Keratinocyte (primary cell): ENCODE results near the gene TRAPPC8. TPM values are rescaled to one million over a fixed set of nuclear protein-coding genes. Genes with fewer than 3 reads are reported as not detected.
"Not testable (repeated sequence)": the region's sequence is repeated elsewhere in the genome, so short reads cannot be mapped to it uniquely, and the experiment has no call there.

Experiments used
- DNase-seq: peaks from one replicate; pipeline ENCODE4 v3.0.0-alpha.2; 2011; ENCODE audit warnings: low read depth, missing footprints, low spot score
- FAIRE-seq: peaks from 2 replicates; lab custom pipeline; 2011; peaks lifted over from hg19 to GRCh38; lab: Jason Lieb, UNC
- H2AFZ ChIP-seq: 2 replicates; pipeline ENCODE4 v1.6.0; 2012; ENCODE audit warnings: low read length, control low read depth, inconsistent platforms; ENCODE audit not compliant: control insufficient read depth
- H3K27ac ChIP-seq: 2 replicates; pipeline ENCODE4 v1.5.1; 2011; ENCODE audit warnings: low read length; ENCODE audit not compliant: control insufficient read depth, insufficient read depth
- H3K27me3 ChIP-seq: 3 replicates; pipeline ENCODE4 v1.6.0; 2011; ENCODE audit warnings: low read length; ENCODE audit not compliant: control insufficient read depth, insufficient read depth; ENCODE audit errors: extremely low read depth
- H3K36me3 ChIP-seq, 2 experiments: 2 replicates in 1 of 2; 3 replicates in 1 of 2; pipeline ENCODE4 v1.5.1; 2011; ENCODE audit warnings: low read length in 2 of 2, mild to moderate bottlenecking in 1 of 2; ENCODE audit not compliant: control insufficient read depth in 2 of 2, insufficient read depth in 2 of 2; ENCODE audit errors: extremely low read depth in 1 of 2
- H3K4me1 ChIP-seq: 3 replicates; pipeline ENCODE4 v1.5.1; 2011; ENCODE audit warnings: low read length; ENCODE audit not compliant: control insufficient read depth, insufficient read depth; ENCODE audit errors: extremely low read depth
- H3K4me2 ChIP-seq: 3 replicates; pipeline ENCODE4 v1.6.0; 2011; ENCODE audit warnings: low read depth, low read length; ENCODE audit not compliant: control insufficient read depth, insufficient read depth; ENCODE audit errors: extremely low read depth
- H3K4me3 ChIP-seq, 3 experiments: fragments of 200-600 bp in 1 of 3; sonication (generic) in 1 of 3; 2 replicates in 2 of 3; 3 replicates in 1 of 3; pipeline ENCODE4 v1.5.1; 2011 to 2016; ENCODE audit warnings: low read length in 3 of 3, mild to moderate bottlenecking in 3 of 3, control low read depth in 2 of 3, inconsistent platforms in 1 of 3, low read depth in 1 of 3, mixed read lengths in 1 of 3, mixed run types in 1 of 3, moderate library complexity in 1 of 3; ENCODE audit not compliant: control insufficient read depth in 2 of 3, insufficient read depth in 2 of 3; ENCODE audit errors: extremely low read depth in 1 of 3
- H3K79me2 ChIP-seq: 2 replicates; pipeline ENCODE4 v1.6.0; 2012; ENCODE audit warnings: low read length; ENCODE audit not compliant: control insufficient read depth, insufficient read depth
- H3K9ac ChIP-seq: 3 replicates; pipeline ENCODE4 v1.6.0; 2011; ENCODE audit warnings: low read length; ENCODE audit not compliant: control insufficient read depth, insufficient read depth; ENCODE audit errors: extremely low read depth
- H3K9me1 ChIP-seq: 3 replicates; pipeline ENCODE4 v1.6.0; 2011; ENCODE audit warnings: low read length; ENCODE audit not compliant: control insufficient read depth, insufficient read depth; ENCODE audit errors: extremely low read depth
- H3K9me3 ChIP-seq: 2 replicates; pipeline ENCODE4 v1.5.1; 2012; ENCODE audit warnings: low read depth, low read length; ENCODE audit not compliant: control insufficient read depth
- H4K20me1 ChIP-seq: 3 replicates; pipeline ENCODE4 v1.6.0; 2011; ENCODE audit warnings: low read length; ENCODE audit not compliant: control insufficient read depth, insufficient read depth; ENCODE audit errors: extremely low read depth
- CTCF ChIP-seq, 3 experiments: IDR thresholded peaks in 1 of 3; conservative IDR thresholded peaks in 1 of 3; optimal IDR thresholded peaks in 1 of 3; 2 replicates in 2 of 3; 3 replicates in 1 of 3; pipeline versions ENCODE3 to v1.5.1; 2011; ENCODE audit warnings: low read length in 3 of 3, mild to moderate bottlenecking in 3 of 3, moderate library complexity in 2 of 3, control low read depth in 1 of 3, inconsistent platforms in 1 of 3; ENCODE audit not compliant: insufficient read depth in 2 of 3; ENCODE audit errors: extremely low read depth in 1 of 3
- EZH2 ChIP-seq: IDR thresholded peaks from one replicate; pipeline ENCODE4 v1.6.1; 2012; ENCODE audit warnings: inconsistent platforms, mild to moderate bottlenecking, low read length, moderate library complexity
- dilution Hi-C: fragments of 300-500 bp; cut with MboI; formaldehyde crosslinking; loops from one replicate; pipeline ENCODE4 v1.7.0; 2020; ENCODE audit warnings: low sequenced_read_pairs; ENCODE audit not compliant: extremely low pct_ligation_motif_present
- polyA plus RNA-seq, 5 experiments: library from polyadenylated mRNA; depleted of rRNA in 3 of 5; stranded (reverse) in 3 of 5; stranded (forward) in 1 of 5; unstranded in 1 of 5; fragments of >200 nt; gene quantifications; 1 replicate in 1 of 5; 2 replicates in 3 of 5; 3 replicates in 1 of 5; pipeline versions ENCODE4 v1.2.1 to v1.2.3, GENCODE V29; 2011 to 2012; ENCODE audit warnings: missing spikeins in 2 of 5, low read depth in 1 of 5, low replicate concordance in 1 of 5

TRAPPC8 gene
- polyA plus RNA-seq, 1 donor (not counting 4 experiments of a cell fraction or from before 2014, with no cell fraction given) = 64.8 TPM

- Histone ChIP-seq H3K9ac (no peak overlapping the region), H3K4me1 (no peaks in the 10 kb centered on the region), H3K27me3 (no peaks in the 10 kb centered on the region), H3K9me1 (no peaks in the 10 kb centered on the region), H2AFZ (no peak overlapping the region), H3K79me2 (peaks cover 30% of the 10 kb centered on the region), H3K4me3 (no peak overlapping the region), H4K20me1 (no peaks in the 10 kb centered on the region), H3K27ac (no peak overlapping the region), H3K4me2 (no peak overlapping the region), H3K36me3 (no peaks in the 10 kb centered on the region), H3K9me3 (no peaks in the 10 kb centered on the region)
- DNase-seq = no peak
- TF ChIP-seq CTCF (optimal IDR thresholded peaks at IDR 0.05 in 1 of 3, IDR thresholded peaks at IDR 0.05 in 1 of 3, conservative IDR thresholded peaks at IDR 0.05 in 1 of 3; ENCODE audit: extremely low read depth in 1 of 3, insufficient read depth in 2 of 3, low read length in 3 of 3) = no peak
- TF ChIP-seq EZH2 = no peak
- FAIRE-seq = no peak
- dilution Hi-C loops = no loop called here
Measured at GRCh38 chr18:31929273-31929672, 13.7 kb downstream of the TRAPPC8 start.

- H3K9ac ChIP-seq, FAIRE-seq, H3K27me3 ChIP-seq, dilution Hi-C loops, H3K4me1 ChIP-seq, H3K9me3 ChIP-seq, H3K27ac ChIP-seq, H3K4me2 ChIP-seq, H3K36me3 ChIP-seq, DNase-seq, H4K20me1 ChIP-seq, H3K9me1 ChIP-seq, H3K4me3 ChIP-seq, H2AFZ ChIP-seq: not testable (repeated sequence)
- peaks cover 25% of the 10 kb centered on the region for H3K79me2 ChIP-seq
Measured at GRCh38 chr18:31926988-31927387, 15.9 kb downstream of the TRAPPC8 start.

GRCh38 chr18:31920277-31920676 lies 22.7 kb downstream of the TRAPPC8 start:
- Histone ChIP-seq H3K9me1 (no peaks in the 10 kb centered on the region), H2AFZ (no peak overlapping the region), H4K20me1 (no peaks in the 10 kb centered on the region), H3K79me2 (peaks cover 21% of the 10 kb centered on the region), H3K27me3 (no peaks in the 10 kb centered on the region), H3K9ac (no peak overlapping the region), H3K9me3 (no peaks in the 10 kb centered on the region), H3K4me1 (no peaks in the 10 kb centered on the region), H3K36me3 (peaks cover 0 to 8% of the 10 kb centered on the region in 2 experiments), H3K4me3 (no peak overlapping the region), H3K4me2 (no peak overlapping the region), H3K27ac (no peak overlapping the region)
- no peak for TF ChIP-seq CTCF (optimal IDR thresholded peaks at IDR 0.05 in 1 of 3, IDR thresholded peaks at IDR 0.05 in 1 of 3, conservative IDR thresholded peaks at IDR 0.05 in 1 of 3; ENCODE audit: extremely low read depth in 1 of 3, insufficient read depth in 2 of 3, low read length in 3 of 3)
- no peak for TF ChIP-seq EZH2
- no peak for DNase-seq
- no peak for FAIRE-seq
- dilution Hi-C loops = no loop called here

GRCh38 chr18:31919366-31919765 lies 23.6 kb downstream of the TRAPPC8 start:
- H3K27me3 ChIP-seq, FAIRE-seq, H3K27ac ChIP-seq, H3K4me1 ChIP-seq, H3K9me1 ChIP-seq, H3K9ac ChIP-seq, H3K4me2 ChIP-seq, dilution Hi-C loops, H4K20me1 ChIP-seq, H3K9me3 ChIP-seq, H2AFZ ChIP-seq, H3K36me3 ChIP-seq, H3K4me3 ChIP-seq, DNase-seq: not testable (repeated sequence)
- H3K79me2 ChIP-seq = peaks cover 20% of the 10 kb centered on the region
